GM18873 (cell line): ENCODE results near the gene ATP9A.
"Not testable (repeated sequence)": the region's sequence is repeated elsewhere in the genome, so short reads cannot be mapped to it uniquely, and the experiment has no call there.

Experiments used
- ATAC-seq: cut with Tn5 transposase; IDR thresholded peaks from one replicate; pipeline ENCODE4 v1.9.1; 2021; ENCODE audit warnings: mild to moderate bottlenecking, moderate library complexity, moderate number of reproducible peaks; ENCODE audit not compliant: unreplicated experiment, low FRiP score

Gene ATP9A

DNA sequence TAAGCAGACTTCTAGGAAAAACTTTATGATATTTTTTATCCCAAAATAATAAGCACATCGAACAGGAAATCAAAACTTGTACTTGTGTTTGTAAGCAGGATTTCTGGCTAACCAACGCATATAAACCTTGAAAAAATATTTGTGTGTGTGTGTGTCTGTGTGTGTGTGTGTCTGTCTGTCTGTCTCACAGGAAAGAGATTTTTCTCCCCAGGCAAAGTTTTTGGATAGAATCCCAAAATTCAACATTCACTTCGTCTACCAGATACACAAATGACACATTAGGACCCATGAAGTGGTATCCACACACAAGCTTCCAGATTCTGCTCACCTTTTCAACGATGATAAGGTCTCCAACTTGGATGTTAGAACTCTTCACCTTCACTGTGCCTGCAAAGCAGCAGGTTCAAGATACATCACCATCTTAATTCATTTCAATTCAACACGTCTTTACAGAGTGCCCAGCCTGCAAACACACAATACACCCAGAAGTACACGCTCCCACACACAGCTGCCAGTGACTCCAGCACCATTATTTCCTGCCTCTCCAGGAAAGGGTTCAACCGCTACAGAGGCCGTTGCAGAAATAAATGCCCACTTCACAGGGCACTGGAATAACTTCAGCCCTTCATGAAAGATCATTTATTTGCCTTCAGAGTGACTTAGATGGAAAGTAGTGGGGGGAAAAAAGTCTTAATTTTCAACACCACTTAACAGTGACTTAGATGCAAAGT lies 70.9 kb downstream of the ATP9A start:
- no peak for ATAC-seq

DNA sequence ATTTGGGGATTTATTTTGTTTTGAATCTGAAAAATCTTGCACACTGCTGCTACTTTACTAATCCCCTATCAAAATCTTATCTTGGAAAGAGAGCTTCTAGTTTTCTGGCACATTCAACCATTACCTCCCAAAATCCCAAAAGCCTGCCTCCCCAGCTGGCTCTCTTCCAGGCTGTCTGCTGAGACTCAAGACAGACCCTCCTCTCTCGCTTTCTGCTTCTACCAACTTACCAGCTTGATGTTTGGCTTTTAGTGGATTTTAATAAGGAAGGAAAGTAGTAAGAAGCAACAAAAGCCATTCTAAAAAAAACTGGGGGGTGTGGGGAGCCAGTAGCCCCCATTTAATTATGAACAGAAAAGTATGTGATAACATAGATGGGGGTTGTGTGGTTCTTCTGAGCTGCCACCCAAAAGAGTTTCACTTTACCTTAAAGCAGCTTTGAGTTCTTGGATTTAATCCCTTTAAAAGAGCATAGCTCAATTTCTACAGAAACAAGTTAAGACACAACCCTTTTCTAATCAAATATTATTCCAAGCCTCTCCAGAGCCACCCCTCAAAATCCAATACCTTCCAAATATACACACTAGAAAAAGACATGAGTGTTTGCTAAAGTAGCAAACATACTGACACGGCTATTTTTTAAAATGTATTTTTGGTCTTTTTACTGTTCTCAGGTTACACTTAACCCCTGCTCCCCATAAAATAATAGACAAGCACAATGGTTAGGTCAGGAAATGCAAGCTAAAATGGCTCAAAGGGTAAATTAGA lies 71.7 kb downstream of the ATP9A start:
- no peak for ATAC-seq

DNA sequence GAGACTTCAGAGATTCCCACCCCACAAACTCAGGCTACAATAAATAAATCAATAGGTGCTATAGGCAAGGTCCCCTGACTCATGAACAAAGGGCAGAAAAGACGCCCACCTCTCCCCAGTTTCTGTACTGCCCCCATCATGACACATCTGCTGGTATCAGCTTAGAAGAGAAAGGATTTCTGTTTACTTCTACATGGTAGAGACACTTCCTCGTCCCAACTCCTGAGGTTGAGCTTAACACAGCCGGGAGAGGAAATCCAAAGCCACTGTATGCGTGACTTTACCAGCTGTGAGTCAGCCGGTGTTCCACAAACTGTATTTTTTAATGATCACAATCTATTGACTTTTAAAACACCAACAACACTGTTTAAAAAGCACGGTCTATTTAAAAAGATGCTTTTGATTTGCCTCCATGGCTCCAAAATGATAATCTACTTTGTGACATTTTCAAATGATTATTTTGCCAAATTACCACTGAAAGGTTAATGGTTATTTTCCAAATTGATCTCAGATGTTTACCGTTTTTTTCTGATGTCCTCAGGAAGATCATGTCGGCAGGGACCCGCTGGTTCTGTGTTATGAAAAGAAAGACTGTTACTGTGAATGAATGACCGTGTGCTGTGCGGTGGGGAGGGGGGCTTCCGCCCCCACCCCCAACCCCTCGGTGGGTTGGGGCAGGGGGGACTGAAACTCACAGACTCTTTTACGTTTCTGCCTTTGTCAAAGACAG lies 72.5 kb downstream of the ATP9A start:
- ATAC-seq, result no peak

DNA sequence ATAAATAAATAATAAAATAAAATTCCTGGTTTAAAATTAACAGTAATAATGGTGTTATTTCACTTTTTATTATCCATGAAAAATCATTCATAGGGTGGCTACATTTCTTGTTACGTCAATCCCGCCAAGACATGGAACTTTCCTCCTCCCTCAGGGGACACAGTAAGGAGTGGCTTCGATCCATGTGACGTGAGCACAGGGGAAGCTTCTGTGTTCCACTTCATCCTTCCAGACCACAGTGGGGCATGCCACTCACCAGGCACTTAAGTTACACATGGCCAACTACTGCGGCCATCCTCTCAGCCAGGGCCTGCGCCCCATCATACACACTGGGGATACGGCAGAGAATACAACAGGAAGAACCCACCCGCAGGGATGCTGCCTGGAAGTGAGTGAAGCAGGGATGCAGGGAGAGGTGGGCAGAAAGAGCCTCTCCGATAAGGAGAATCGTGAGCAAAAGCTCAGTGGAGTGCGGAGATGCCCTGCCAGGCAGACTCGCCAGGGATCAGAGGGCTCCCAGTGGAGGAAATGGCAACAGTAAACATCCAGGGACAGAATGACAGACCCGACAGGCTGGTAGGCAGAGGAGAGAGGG lies 75.3 kb downstream of the ATP9A start:
- no peak for ATAC-seq

DNA sequence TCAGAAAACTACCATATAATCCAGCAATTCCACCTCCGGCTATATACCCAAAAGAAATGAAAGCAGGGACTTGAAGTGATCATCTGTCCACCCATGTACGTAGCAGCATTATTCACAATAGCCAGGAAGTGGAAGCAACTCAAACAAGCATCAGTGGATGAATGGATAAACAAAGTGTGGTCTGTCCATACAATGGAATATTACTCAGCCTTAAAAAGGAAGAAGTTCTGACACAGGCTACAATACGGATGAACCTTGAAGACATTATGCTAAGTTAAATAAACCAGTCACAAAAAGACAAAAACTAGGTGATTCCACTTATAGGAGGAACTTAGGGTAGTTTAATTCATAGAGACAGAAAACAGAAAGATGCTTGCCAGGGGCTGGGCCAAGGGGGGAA lies 76.5 kb downstream of the ATP9A start:
- no peak for ATAC-seq

DNA sequence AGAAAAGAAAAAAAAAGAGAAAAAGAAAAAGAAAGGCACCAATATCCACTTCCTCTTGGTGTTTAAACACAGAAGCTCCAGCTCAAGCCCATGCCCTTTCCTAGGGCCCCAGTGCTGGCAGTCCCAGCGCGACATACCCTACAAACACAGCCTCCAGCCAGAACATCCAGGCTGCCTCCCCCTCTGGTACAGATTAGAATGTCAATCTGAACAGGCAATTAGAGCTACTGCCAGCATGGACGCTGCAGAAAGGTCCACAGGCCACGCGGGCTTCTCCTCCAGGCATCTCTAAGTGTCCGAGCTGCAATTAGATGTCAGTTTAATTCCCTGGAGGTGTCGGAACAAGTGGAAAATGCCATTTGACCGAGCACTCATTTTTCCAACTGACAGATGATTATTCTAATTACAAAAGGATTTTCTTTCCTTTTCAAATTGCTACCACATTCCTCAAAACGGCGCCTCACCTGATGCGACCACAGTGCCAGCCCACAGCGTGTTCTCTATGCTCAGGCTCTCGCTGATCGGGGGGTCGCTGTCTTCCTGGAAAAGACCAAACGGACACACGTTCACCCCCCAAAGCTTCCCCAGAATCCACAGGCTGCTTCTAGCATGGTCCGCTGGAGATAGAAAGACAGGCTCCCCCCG lies 79.5 kb downstream of the ATP9A start:
- ATAC-seq, result no peak

DNA sequence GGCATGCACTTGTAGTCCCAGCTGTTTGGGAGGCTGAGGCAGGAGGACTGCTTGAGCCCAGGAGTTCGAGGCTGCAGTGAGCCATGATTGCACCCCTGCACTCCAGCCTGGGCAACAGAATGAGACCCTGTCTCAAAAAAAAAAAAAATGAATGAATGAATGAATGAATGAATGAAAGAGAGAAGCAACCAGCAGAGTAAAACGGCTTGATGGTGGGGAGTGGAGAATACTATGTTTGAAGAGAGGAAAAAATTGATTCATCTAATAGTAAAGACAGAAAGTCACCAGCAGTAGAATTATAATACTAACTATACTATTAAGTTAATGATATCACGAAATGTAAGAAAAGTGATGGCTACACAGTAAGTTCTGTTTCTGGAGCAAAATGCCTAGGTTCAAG lies 80.6 kb downstream of the ATP9A start:
- ATAC-seq, result no peak

DNA sequence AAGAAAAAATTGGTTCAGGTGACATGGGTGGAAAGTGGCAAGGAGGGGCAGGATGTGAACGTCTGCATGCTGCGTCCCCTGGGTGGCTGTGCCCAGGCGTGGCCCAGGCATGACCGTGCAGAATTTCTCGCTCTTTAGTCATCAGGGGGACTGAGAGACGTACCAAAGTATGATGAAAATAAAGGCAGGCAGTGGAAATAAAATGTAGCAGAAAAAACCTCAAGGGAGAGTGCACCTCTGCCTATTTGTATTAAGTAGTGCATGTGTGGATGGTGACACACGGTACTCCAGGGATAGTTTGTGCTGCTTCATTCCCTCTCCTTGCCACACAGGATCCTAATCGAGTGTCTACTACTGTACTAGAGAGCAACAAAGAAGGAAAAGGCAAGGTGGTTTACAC lies 81.1 kb downstream of the ATP9A start:
- no peak for ATAC-seq

DNA sequence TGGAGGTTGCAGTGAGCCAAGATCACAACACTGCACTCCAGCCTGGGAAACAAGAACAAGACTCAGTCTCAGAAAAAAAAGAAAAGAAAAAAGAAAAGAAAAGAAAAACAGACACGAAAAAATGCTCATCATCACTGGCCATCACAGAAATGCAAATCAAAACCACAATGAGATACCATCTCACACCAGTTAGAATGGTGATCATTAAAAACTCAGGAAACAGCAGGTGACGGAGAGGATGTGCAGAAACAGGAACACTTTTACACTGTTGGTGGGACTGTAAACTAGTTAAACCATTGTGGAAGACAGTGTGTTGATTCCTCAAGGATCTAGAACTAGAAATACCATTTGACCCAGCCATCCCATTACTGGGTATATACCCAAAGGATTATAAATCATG lies 82.7 kb downstream of the ATP9A start:
- not testable (repeated sequence) for ATAC-seq

DNA sequence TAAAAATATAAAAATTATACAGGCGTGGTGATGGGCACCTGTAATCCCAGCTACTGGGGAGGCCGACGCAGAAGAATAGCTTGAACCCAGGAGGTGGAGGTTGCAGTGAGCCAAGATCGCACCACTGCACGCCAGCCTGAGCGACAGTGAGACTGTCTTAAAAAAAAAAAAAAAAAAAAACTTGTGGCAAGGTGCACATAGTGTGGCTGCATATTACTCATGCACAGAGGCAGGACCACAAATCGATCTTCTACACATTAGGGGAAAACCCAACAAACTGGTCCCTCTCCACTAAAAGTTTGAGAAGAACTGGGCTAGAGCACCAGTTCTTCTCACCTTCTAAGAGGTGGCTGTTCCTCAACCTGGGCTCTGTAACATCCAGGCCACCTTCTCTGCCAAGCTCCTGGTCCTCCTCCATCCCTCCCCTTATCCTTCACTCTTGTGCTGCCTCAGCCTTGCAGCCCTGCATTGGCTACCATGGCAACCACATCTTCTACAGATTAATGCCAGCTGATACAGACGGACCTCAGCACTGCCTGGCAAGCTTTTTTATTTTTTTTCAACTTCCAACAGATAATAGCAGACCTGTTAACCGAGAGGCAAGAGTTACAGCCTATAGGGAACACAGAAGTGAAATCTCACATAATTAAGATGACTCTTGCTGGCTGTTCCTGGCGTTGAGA lies 88.0 kb downstream of the ATP9A start:
- no peak for ATAC-seq

DNA sequence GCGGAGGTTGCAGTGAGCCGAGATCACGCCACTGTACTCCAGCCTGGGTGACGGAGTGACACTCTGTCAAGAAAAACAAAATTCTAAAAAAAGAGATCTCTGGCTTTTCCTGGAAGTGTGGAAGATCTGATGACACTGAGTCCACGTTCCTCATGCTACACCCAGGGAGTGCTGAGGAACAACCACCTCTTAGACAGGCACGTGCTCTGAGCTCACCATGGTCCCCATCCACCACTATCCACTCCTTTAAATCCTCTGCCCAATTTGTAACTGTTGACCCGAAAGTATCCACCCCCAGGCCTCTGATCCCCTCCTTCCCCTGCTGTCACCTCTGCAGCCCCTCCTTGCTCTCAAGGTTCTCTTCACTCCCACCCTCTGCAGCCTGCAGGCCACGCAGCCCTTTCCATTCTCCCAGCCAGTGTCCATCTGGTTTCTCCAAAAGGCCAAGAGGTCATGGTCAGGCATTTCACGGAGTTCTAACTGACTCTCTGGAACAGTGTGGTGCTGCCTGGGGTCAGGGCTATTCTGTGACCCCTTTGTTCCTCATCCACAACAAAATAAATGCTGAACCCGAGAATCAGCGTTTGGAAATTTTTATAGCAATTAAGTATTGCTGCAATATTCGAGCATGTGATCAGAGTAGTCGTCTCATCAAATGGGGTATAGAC lies 88.8 kb downstream of the ATP9A start:
- ATAC-seq, result no peak

DNA sequence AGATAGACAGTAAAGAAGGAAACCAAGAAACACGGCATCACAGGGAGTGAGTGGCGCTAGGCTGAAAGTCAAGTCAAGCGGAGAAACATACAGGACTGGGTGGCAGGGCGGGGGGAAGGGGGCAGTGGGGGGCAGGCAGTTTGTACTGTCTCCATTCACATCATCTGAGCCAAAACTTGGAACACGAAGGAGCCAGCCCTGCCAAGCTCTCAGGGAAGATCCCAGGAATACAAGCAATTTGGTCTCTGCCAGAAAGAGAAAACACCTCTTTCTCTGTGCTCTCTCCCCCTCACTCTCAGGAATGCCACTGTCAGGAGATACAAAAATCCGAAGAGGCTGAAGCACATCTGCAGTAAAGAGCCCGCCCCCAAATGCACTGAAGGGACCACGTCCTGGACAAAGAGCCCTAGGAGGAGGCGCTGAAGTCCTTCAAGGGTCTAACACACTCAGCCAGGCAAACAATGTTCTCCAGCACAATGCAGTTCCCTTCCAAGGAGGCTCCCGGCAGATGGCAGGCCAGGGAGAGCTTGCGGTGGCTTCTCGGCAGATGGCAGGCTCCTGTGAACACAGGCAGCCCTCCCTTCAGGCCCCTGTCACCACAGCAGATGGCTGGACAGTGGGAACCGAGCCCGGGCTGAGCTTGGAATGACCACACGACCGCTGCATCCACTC lies 90.0 kb downstream of the ATP9A start:
- no peak for ATAC-seq

DNA sequence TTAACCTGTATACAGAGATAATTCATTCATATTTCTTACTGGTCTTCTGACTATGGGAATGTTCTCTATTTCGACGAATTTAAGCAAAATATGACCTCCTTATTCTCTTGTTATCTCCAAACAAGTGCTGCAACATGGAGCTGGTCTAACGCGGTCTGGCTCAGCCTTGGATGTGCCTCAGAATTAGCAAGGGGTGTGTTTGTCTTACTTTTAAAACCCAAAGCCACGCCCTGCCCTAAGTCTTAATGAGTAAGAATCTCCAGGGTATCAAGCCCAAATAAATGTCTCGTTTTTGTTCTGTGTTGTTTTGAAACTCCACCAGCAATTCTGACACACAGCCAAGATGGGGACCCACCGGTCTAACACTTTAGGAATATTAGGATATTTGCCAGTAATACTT lies 99.2 kb downstream of the ATP9A start:
- no peak for ATAC-seq

DNA sequence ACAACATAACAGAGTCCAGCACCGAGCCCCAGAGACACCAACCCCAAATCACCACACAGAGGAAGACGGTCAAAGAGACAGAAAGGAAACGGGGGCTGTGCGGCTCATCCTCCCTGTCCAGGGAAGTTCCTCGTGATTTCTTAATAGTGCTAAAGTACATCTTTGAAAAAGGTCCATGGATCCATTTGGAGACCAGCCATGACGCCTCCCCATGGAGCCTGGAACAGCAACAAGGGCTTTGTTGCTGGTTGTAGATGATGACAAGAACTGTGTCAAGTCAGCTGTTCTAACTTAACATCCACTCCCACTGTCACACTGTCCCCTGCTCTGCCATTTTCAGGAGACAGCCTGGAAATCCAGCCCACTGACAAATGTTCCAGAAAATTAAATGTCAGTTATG lies 99.7 kb downstream of the ATP9A start:
- ATAC-seq, result no peak

DNA sequence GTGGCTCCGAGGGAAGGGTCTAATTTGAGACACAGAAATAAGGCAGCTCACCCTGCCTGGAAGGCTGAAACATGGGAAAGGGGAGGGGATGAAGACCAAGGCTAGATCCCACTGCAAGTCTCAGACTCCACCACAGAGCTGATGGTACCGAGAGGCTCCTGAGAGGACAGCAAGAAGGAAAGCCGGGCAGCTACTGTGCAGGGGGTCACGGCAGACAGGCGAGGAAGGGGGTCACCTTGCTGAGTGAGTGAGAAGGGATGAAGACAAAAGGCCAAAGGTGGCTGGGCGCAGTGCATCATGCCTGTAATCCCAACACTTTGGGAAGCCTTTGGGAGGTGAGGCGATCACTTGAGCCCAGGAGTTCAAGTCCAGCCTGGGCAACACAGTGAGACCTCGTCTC lies 100.7 kb downstream of the ATP9A start:
- no peak for ATAC-seq

DNA sequence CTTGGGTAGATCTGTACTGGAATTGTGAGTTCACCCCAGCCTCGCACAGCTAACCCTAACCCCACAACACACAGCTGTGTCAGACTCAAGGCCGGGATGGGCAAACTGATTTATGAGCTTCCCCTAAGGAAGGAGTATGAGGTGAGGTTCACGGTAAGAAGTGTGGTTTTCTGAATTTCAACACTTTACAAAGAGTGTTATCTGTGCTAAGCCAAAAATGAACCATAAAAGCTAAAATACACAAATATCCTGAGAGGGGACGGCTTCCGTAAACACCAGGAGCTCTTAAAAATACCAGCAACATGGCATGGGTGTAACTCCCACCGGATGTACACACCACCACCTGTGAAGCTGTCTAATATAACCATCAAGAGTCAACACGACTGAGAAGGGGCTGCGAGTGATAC lies 101.2 kb downstream of the ATP9A start:
- ATAC-seq, result no peak

DNA sequence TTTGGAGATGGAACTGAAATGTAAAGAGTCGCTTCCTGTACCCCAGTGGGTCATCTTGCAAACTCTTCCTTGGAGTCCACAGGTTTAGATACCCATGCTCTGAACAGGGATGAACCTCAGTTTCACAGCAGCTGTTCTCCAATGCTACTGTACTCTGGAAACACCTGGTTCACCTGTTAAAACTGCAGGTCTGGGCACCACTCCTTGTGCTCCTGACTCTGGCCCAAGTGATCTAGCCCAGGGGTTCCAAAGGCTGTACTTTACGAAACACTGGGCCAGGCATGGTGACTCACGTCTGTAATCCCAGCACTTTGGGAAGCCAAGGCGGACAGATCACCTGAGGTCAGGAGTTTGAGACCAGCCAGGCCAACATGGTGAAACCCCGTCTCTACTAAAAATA lies 102.1 kb downstream of the ATP9A start:
- no peak for ATAC-seq

DNA sequence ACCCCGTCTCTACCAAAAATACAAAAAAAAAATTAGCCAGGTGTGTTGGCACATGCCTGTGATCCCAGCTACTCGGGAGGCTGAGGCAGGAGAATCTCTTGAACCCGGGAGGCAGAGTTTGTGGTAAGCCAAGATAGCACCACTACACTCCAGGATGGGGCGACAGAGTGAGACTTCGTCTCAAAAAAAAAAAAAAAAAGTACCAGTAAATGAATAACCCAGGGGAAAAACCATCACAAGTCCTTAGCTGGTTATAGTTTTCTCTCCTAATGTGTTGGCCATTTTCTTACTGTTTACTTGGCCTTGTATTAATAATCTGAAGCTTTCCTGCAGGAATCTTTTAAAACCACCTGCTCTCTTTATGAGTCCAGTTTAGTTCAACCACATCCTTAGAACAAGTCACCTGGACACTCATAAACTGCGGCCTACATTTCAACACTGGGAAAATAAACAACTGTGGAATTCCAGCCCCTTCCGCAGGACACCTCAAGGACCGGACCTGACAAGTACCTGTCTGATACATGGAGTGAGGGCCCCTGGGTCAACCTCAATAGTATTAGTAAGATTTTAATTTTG lies 102.6 kb downstream of the ATP9A start:
- no peak for ATAC-seq
